HEK293 (cell line): ENCODE results near the gene CTAGE1.
A peak's percentile ranks its signal among the peaks of the same experiment; 100 is the strongest.
"Not testable (repeated sequence)": the region's sequence is repeated elsewhere in the genome, so short reads cannot be mapped to it uniquely, and the experiment has no call there.

Source experiments
- CTCF ChIA-PET: fragments of 350-600 bp; formaldehyde crosslinking; extraction: SDS; loops from one replicate; lab custom pipeline; 2021; ENCODE audit warnings: antibody characterized with exemption; lab: Yijun Ruan, JAX
- POLR2A ChIA-PET: fragments of 300-600 bp; formaldehyde crosslinking; extraction: SDS; loops from one replicate; lab custom pipeline; 2020; ENCODE audit warnings: antibody characterized with exemption, inconsistent platforms; lab: Yijun Ruan, JAX
- H3K27ac ChIP-seq: fragments of 200-500 bp; sonication (Bioruptor generic); 2 replicates; pipeline ENCODE4 v1.5.1; 2014; ENCODE audit warnings: low read depth, low read length, control low read depth, inconsistent platforms; ENCODE audit errors: extremely low read depth
- H3K36me3 ChIP-seq, 2 experiments: fragments of 200-500 bp in 1 of 2; sonication (Bioruptor generic) in 1 of 2; 1 replicate in 1 of 2; 2 replicates in 1 of 2; pipeline ENCODE4 v1.5.1; 2014 to 2017; ENCODE audit warnings: inconsistent platforms in 2 of 2, low read length in 2 of 2; ENCODE audit not compliant: control insufficient read depth in 2 of 2, insufficient read depth in 1 of 2
- H3K4me1 ChIP-seq: fragments of 200-500 bp; sonication (Bioruptor generic); 2 replicates; pipeline ENCODE4 v1.5.1; 2014; ENCODE audit warnings: mild to moderate bottlenecking, low read length, inconsistent platforms; ENCODE audit not compliant: control insufficient read depth, insufficient read depth
- H3K4me3 ChIP-seq: 2 replicates; pipeline ENCODE4 v1.5.1; 2011; ENCODE audit warnings: low read depth, mild to moderate bottlenecking, control low read depth, low read length, moderate library complexity
- H3K9me3 ChIP-seq: fragments of 200-500 bp; sonication (Bioruptor generic); 2 replicates; pipeline ENCODE4 v1.5.1; 2014; ENCODE audit warnings: low read depth, low read length, inconsistent platforms; ENCODE audit not compliant: control insufficient read depth, insufficient read depth
- EGR2 ChIP-seq: fragments of 450-650 bp; formaldehyde crosslinking; IDR thresholded peaks from 2 replicates; pipeline ENCODE4 v1.5.1; 2016; ENCODE audit warnings: low read depth, missing biosample characterization, missing genetic modification characterization
- GLIS1 ChIP-seq: fragments of 450-650 bp; formaldehyde crosslinking; IDR thresholded peaks from 2 replicates; pipeline ENCODE4 v1.5.1; 2016; ENCODE audit warnings: missing biosample characterization, missing genetic modification characterization
- OSR2 ChIP-seq: fragments of 450-650 bp; formaldehyde crosslinking; IDR thresholded peaks from 2 replicates; pipeline ENCODE4 v1.5.1; 2016; ENCODE audit warnings: missing biosample characterization, missing genetic modification characterization
- RBAK ChIP-seq: fragments of 450-650 bp; formaldehyde crosslinking; IDR thresholded peaks from 2 replicates; pipeline ENCODE4 v1.5.1; 2016; ENCODE audit warnings: missing biosample characterization, missing genetic modification characterization
- SALL2 ChIP-seq: fragments of 450-650 bp; formaldehyde crosslinking; IDR thresholded peaks from 2 replicates; pipeline ENCODE4 v1.5.0; 2017; ENCODE audit warnings: missing biosample characterization, mild to moderate bottlenecking, missing genetic modification characterization, borderline replicate concordance
- SCRT2 ChIP-seq: fragments of 450-650 bp; formaldehyde crosslinking; IDR thresholded peaks from 2 replicates; pipeline ENCODE4 v1.5.1; 2016; ENCODE audit warnings: missing biosample characterization, missing genetic modification characterization
- SETDB1 ChIP-seq: IDR thresholded peaks from one replicate; pipeline ENCODE4 v1.6.1; 2017; ENCODE audit warnings: mild to moderate bottlenecking, low read length, moderate library complexity, mixed read lengths; ENCODE audit not compliant: insufficient read length
- ZBTB21 ChIP-seq: fragments of 450-650 bp; formaldehyde crosslinking; IDR thresholded peaks from 2 replicates; pipeline ENCODE4 v1.5.1; 2017; ENCODE audit warnings: missing biosample characterization, missing genetic modification characterization
- ZFHX2 ChIP-seq: fragments of 450-650 bp; formaldehyde crosslinking; conservative IDR thresholded peaks from 2 replicates; pipeline ENCODE4 v1.5.1; 2016; ENCODE audit warnings: missing biosample characterization, missing genetic modification characterization
- ZNF140 ChIP-seq: fragments of 450-650 bp; formaldehyde crosslinking; IDR thresholded peaks from 2 replicates; pipeline ENCODE4 v1.5.1; 2016; ENCODE audit warnings: missing biosample characterization, missing genetic modification characterization
- ZNF146 ChIP-seq: fragments of 450-650 bp; formaldehyde crosslinking; IDR thresholded peaks from 2 replicates; pipeline ENCODE4 v1.5.1; 2016; ENCODE audit warnings: missing biosample characterization, missing genetic modification characterization
- ZNF24 ChIP-seq: fragments of 450-650 bp; formaldehyde crosslinking; IDR thresholded peaks from 2 replicates; pipeline ENCODE4 v1.5.1; 2016; ENCODE audit warnings: missing biosample characterization, missing genetic modification characterization
- ZNF248 ChIP-seq: fragments of 450-650 bp; formaldehyde crosslinking; IDR thresholded peaks from 2 replicates; pipeline ENCODE4 v1.5.1; 2017; ENCODE audit warnings: missing biosample characterization, missing genetic modification characterization
- ZNF366 ChIP-seq: fragments of 450-650 bp; formaldehyde crosslinking; conservative IDR thresholded peaks from 2 replicates; pipeline ENCODE4 v1.5.1; 2016; ENCODE audit warnings: missing biosample characterization, missing genetic modification characterization
- ZNF623 ChIP-seq: fragments of 450-650 bp; formaldehyde crosslinking; IDR thresholded peaks from 2 replicates; pipeline ENCODE4 v1.5.1; 2016; ENCODE audit warnings: missing biosample characterization, missing genetic modification characterization
- TF ChIP-seq, protein P1 (sequence below): fragments of 450-650 bp; formaldehyde crosslinking; IDR thresholded peaks from 2 replicates; pipeline ENCODE4 v1.5.1; 2016; ENCODE audit warnings: missing biosample characterization, missing genetic modification characterization
- TF ChIP-seq, protein P2 (sequence below): fragments of 450-650 bp; formaldehyde crosslinking; IDR thresholded peaks from 2 replicates; pipeline ENCODE4 v1.5.1; 2016; ENCODE audit warnings: missing biosample characterization, missing genetic modification characterization
- TF ChIP-seq, protein P3 (sequence below): fragments of 450-650 bp; formaldehyde crosslinking; IDR thresholded peaks from 2 replicates; pipeline ENCODE4 v1.5.1; 2016; ENCODE audit warnings: missing biosample characterization, missing genetic modification characterization
- TF ChIP-seq, protein P4 (sequence below): fragments of 450-650 bp; formaldehyde crosslinking; IDR thresholded peaks from 2 replicates; pipeline ENCODE4 v1.5.1; 2016; ENCODE audit warnings: missing biosample characterization, missing genetic modification characterization

Gene CTAGE1

DNA sequence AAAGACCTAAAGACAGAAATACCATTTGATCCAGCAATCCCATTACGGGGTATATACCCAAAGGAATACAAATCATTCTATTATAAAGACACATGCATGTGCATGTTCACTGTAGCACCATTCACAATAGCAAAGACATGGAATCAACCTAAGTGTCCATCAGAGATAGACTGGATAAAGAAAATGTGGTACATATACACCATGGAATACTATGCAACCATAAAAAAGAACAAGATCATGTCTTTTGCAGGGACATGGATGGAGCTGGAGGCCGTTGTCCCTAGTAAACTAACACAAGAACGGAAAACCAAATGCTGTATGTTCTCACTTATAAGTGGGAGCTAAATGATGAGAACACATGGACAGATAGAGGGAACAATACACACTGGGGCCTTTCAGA, 33.1 kb upstream of the CTAGE1 start:
- H3K36me3 ChIP-seq, H3K9me3 ChIP-seq, H3K4me3 ChIP-seq, H3K4me1 ChIP-seq, H3K27ac ChIP-seq: not testable (repeated sequence)
- TF ChIP-seq, protein P1, sequence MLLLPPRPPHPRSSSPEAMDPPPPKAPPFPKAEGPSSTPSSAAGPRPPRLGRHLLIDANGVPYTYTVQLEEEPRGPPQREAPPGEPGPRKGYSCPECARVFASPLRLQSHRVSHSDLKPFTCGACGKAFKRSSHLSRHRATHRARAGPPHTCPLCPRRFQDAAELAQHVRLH (tag by site-specific recombination), result 0 out of 2 replicates have a peak, but pooled peaks have one; percentile 44
- TF ChIP-seq ZNF146, result peak; percentile 58
- POLR2A ChIA-PET, result interaction anchor here (1.0 kb wide), 1 partner anchor 11 kb away, joined by 4 read pairs; no protein-coding TSS in a partner anchor
- CTCF ChIA-PET, result interaction anchor here (0.7 to 1.1 kb wide), 2 partner anchors 12 to 282 kb away, joined by 3 read pairs; no protein-coding TSS in a partner anchor

DNA sequence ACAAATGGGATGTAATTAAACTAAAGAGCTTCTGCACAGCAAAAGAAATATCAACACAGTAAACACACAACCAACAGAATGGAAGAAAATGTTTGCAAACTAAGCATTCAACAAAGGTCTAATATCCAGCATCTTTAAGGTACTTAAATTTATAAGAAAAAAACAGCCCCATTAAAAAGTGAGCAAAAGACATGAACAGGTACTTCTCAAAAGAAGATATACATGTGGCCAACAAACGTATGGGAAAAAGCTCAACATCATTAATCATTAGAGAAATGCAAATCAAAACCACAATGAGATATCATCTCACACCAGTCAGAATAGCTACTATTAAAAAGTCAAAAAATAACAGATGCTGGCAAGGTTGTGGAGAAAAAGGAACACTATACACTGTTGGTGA, 32.6 kb upstream of the CTAGE1 start:
- not testable (repeated sequence) for H3K4me1 ChIP-seq, H3K36me3 ChIP-seq, H3K4me3 ChIP-seq, H3K9me3 ChIP-seq, H3K27ac ChIP-seq
- ChIA-PET POLR2A (interaction anchor here (1.0 kb wide), 1 partner anchor 10 kb away, joined by 4 read pairs; no protein-coding TSS in a partner anchor), CTCF (interaction anchor here (1.1 kb wide), 1 partner anchor 11 kb away, joined by 3 read pairs; no protein-coding TSS in a partner anchor)
- peak; percentile 10 for TF ChIP-seq SETDB1

DNA sequence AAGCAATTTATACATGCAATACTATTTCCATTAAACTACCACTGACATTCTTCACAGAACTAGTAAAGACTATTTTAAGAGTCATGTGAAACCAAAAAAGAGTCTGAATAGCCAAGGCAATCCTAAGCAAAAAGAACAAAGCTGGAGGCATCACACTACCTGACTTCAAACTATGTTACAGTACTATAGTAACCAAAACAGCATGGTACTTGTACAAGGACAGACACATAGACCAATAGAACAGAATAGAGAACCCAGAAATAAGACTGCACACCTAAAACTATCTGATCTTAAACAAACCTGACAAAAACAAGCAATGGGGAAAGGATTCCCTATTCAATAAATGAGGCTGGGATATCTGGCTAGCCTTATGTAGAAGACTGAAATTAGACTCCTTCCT, 32.0 kb upstream of the CTAGE1 start:
- CTCF ChIA-PET, result not testable (repeated sequence)

DNA sequence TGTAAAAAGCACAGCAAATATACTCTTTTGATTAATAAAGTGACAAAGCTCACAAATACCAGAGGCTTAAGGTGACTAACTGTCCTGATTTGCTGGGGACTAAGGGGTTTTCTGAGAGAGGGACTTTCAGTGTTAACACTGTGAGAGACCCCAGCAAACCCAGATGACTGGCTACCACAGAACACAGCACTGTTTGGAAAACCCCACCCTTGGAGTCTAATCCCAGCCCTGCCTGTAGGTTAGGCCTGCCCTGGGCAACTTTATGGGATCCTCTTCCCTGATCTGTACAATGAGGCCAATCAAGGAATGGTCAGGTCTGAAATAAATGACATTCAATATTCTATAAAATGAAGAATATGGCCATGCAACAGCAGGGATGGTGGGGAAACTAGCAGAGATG, 30.5 kb upstream of the CTAGE1 start:
- CTCF ChIA-PET, result interaction anchor here (0.6 kb wide), 1 partner anchor 112 kb away, joined by 4 read pairs; no protein-coding TSS in a partner anchor
- H3K27ac ChIP-seq, result no peak overlapping the region
- no peak for TF ChIP-seq EGR2 (tag by site-specific recombination)
- TF ChIP-seq ZNF623 (tag by site-specific recombination), result no peak
- TF ChIP-seq OSR2, result no peak
- no peak for TF ChIP-seq ZBTB21
- no peak for TF ChIP-seq ZFHX2
- no peak for TF ChIP-seq ZNF24
- no peak for TF ChIP-seq GLIS1 (tag by site-specific recombination)
- TF ChIP-seq, protein P2, sequence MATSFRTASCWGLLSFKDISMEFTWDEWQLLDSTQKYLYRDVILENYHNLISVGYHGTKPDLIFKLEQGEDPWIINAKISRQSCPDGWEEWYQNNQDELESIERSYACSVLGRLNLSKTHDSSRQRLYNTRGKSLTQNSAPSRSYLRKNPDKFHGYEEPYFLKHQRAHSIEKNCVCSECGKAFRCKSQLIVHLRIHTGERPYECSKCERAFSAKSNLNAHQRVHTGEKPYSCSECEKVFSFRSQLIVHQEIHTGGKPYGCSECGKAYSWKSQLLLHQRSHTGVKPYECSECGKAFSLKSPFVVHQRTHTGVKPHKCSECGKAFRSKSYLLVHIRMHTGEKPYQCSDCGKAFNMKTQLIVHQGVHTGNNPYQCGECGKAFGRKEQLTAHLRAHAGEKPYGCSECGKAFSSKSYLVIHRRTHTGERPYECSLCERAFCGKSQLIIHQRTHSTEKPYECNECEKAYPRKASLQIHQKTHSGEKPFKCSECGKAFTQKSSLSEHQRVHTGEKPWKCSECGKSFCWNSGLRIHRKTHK (tag by site-specific recombination), result no peak
- TF ChIP-seq ZNF366 (tag by site-specific recombination), result no peak
- TF ChIP-seq RBAK (tag by site-specific recombination), result no peak
- TF ChIP-seq, protein P3, sequence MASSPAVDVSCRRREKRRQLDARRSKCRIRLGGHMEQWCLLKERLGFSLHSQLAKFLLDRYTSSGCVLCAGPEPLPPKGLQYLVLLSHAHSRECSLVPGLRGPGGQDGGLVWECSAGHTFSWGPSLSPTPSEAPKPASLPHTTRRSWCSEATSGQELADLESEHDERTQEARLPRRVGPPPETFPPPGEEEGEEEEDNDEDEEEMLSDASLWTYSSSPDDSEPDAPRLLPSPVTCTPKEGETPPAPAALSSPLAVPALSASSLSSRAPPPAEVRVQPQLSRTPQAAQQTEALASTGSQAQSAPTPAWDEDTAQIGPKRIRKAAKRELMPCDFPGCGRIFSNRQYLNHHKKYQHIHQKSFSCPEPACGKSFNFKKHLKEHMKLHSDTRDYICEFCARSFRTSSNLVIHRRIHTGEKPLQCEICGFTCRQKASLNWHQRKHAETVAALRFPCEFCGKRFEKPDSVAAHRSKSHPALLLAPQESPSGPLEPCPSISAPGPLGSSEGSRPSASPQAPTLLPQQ (tag by site-specific recombination), result no peak
- TF ChIP-seq ZNF248 (tag by site-specific recombination), result no peak
- no peak for TF ChIP-seq SALL2
- no peak for TF ChIP-seq SCRT2 (tag by site-specific recombination)
- TF ChIP-seq ZNF140 (tag by site-specific recombination), result no peak
- no peaks in the 10 kb centered on the region for H3K4me1 ChIP-seq
- no peak overlapping the region for H3K4me3 ChIP-seq
- H3K36me3 ChIP-seq, result no peaks in the 10 kb centered on the region
- POLR2A ChIA-PET, result interaction anchor here (0.7 kb wide), 1 partner anchor 10 kb away, joined by 8 read pairs; no protein-coding TSS in a partner anchor
- H3K9me3 ChIP-seq, result no peaks in the 10 kb centered on the region

More for the DNA sequence above, 32.0 kb upstream of the CTAGE1 start:
- not testable (repeated sequence) for H3K9me3 ChIP-seq, H3K36me3 ChIP-seq, H3K4me1 ChIP-seq, H3K4me3 ChIP-seq, H3K27ac ChIP-seq
- TF ChIP-seq, protein P4, sequence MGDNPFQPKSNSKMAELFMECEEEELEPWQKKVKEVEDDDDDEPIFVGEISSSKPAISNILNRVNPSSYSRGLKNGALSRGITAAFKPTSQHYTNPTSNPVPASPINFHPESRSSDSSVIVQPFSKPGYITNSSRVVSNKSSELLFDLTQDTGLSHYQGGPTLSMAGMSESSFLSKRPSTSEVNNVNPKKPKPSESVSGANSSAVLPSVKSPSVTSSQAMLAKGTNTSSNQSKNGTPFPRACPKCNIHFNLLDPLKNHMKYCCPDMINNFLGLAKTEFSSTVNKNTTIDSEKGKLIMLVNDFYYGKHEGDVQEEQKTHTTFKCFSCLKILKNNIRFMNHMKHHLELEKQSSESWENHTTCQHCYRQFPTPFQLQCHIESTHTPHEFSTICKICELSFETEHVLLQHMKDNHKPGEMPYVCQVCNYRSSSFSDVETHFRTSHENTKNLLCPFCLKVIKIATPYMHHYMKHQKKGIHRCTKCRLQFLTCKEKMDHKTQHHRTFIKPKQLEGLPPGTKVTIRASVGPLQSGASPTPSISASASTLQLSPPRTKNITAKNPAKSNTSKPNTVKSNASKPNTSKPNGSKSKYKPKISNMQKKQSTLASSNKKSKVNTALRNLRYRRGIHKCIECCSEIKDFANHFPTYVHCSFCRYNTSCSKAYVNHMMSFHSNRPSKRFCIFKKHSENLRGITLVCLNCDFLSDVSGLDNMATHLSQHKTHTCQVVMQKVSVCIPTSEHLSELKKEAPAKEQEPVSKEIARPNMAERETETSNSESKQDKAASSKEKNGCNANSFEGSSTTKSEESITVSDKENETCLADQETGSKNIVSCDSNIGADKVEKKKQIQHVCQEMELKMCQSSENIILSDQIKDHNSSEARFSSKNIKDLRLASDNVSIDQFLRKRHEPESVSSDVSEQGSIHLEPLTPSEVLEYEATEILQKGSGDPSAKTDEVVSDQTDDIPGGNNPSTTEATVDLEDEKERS (tag by site-specific recombination), result peak; percentile 71; the same call in 1 of the 2 replicates
- TF ChIP-seq, protein P1 (tag by site-specific recombination), result peak; percentile 19; the same call in 1 of the 2 replicates
- POLR2A ChIA-PET, result interaction anchor here (1.0 kb wide), 1 partner anchor 10 kb away, joined by 4 read pairs; no protein-coding TSS in a partner anchor
